Body of pancreas (tissue), 4 donors: Measurements from ENCODE around the gene STK25.

Experiments
- CTCF ChIP-seq, 7 experiments: fragments of 450-650 bp in 4 of 7; fragments of 200-600 bp in 3 of 7; sonication (generic) in 3 of 7; IDR thresholded peaks; one replicate each; pipeline ENCODE4 v1.5.1; 2016 to 2019; ENCODE audit warnings: antibody characterized with exemption in 7 of 7
- POLR2A ChIP-seq, 3 donors: fragments of 450-650 bp; IDR thresholded peaks; one replicate each; pipeline ENCODE4 v1.6.1; 2016; ENCODE audit warnings: antibody characterized with exemption in 3 of 3, mild to moderate bottlenecking in 2 of 3

DNA sequence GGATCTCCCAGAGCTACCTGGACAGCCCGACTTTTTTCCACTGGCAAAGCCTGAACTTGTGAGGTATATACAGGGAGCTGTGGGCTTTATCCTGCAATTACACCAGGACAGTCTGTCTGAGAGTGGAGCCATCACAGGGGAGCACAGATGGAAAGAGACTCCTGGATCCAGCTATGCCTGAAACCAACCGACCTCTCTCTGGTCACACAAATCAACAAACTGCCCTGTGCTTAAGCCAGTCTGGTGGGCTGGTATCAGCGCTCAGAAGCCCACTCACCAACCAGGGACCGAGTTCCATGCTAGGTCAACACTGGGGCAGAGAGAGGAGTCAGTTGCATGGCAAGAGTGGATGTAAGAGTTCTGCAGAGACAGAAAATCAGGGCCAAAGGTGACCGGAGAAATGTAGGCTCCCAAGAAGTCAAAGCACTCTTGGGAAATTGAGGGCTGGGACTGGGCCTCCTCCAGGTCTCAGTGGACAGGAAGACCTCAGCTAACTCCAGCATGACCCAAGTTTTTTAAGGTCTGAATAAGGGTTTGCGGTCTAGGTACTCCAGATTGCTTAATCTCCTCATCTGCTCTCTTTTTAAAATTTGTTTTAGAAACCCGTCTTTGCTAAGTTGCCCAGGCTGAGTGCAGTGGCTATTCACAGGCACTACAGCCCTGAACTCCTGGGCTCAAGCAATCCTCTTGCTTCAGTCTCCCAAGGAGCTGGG, 46.4 kb upstream of the STK25 start:
- TF ChIP-seq CTCF (IDR thresholded peaks at IDR 0.05) (no peak), POLR2A (IDR thresholded peaks at IDR 0.05) (no peak)
